Stomach (tissue), 9 donors: ENCODE results near the gene METAP2. TPM values are rescaled to one million over a fixed set of nuclear protein-coding genes. Genes with fewer than 3 reads are reported as not detected.
"Not testable (repeated sequence)": the region's sequence is repeated elsewhere in the genome, so short reads cannot be mapped to it uniquely, and the experiment has no call there.

ENCODE experiments used
- DNase-seq, 2 donors: peaks; one replicate each; pipeline versions ENCODE4 v3.0.0 to v3.0.0-alpha.2; 2013 to 2019
- H3K27ac ChIP-seq, 5 donors: fragments of 200-600 bp in 4 of 5; sonication (generic) in 4 of 5; one replicate each; pipeline ENCODE4 v1.5.1; 2013 to 2019; ENCODE audit warnings: mild to moderate bottlenecking in 1 of 5, moderate library complexity in 1 of 5
- H3K27me3 ChIP-seq, 3 donors: fragments of 200-600 bp; sonication (generic); one replicate each; pipeline ENCODE4 v1.5.1; 2017 to 2019; ENCODE audit warnings: mixed run types in 1 of 3
- H3K36me3 ChIP-seq, 4 donors: fragments of 200-600 bp; sonication (generic); 1 replicate in 3 of 4; 2 replicates in 1 of 4; pipeline ENCODE4 v1.5.1; 2016 to 2019
- H3K4me1 ChIP-seq, 4 donors: fragments of 200-600 bp; sonication (generic); one replicate each; pipeline ENCODE4 v1.5.1; 2016 to 2019
- H3K4me3 ChIP-seq, 4 donors: fragments of 200-600 bp; sonication (generic) in 3 of 4; one replicate each; pipeline ENCODE4 v1.5.1; 2016 to 2019; ENCODE audit warnings: mild to moderate bottlenecking in 1 of 4
- H3K9me3 ChIP-seq, 4 donors: fragments of 200-600 bp; sonication (generic); one replicate each; pipeline ENCODE4 v1.5.1; 2016 to 2019
- CTCF ChIP-seq, 7 experiments: fragments of 450-650 bp in 4 of 7; fragments of 200-600 bp in 3 of 7; sonication (generic) in 3 of 7; IDR thresholded peaks; one replicate each; pipeline ENCODE4 v1.5.1; 2016 to 2019; ENCODE audit warnings: antibody characterized with exemption in 7 of 7, control low read depth in 2 of 7, mild to moderate bottlenecking in 1 of 7
- EP300 ChIP-seq: sonication (generic); formaldehyde crosslinking; IDR thresholded peaks from one replicate; pipeline ENCODE4 v1.6.1; 2017; ENCODE audit warnings: antibody characterized with exemption
- POLR2A ChIP-seq, 4 donors: fragments of 450-650 bp; IDR thresholded peaks; one replicate each; pipeline ENCODE4 v1.6.1; 2016; ENCODE audit warnings: antibody characterized with exemption in 4 of 4, control low read depth in 2 of 4, mild to moderate bottlenecking in 1 of 4, moderate library complexity in 1 of 4
- POLR2AphosphoS5 ChIP-seq, 3 donors: sonication (generic); formaldehyde crosslinking; IDR thresholded peaks; one replicate each; pipeline ENCODE4 v1.6.1; 2016; ENCODE audit warnings: antibody characterized with exemption in 3 of 3
- WGBS, 5 donors: extraction: QIAGEN DNeasy Blood & Tissue Kit in 3 of 5; methylation state at CpG; one replicate each; pipeline versions ENCODE4 v1.1.5 to v1.1.7; 2013 to 2018; 5-methylcytosine and 5-hydroxymethylcytosine counted together
- intact Hi-C: fragments of 100-400 bp; cut with DNase I; formaldehyde crosslinking; loops from one replicate; pipeline ENCODE4 v1.15.1; 2023; ENCODE audit warnings: low total_unique reads
- polyA plus RNA-seq, 3 donors: library from polyadenylated mRNA; stranded (reverse); fragments of 200-250 nt; gene quantifications; one replicate each; pipeline ENCODE4 v1.2.3, GENCODE V29; 2013
- total RNA-seq, 5 donors: library from RNA; depleted of rRNA; stranded (reverse); fragments of >200 nt; gene quantifications; one replicate each; pipeline versions ENCODE4 v1.1.0 to v1.2.3, GENCODE V29; 2014 to 2016
- donor health status: healthy with polysubstance abuse.
- donor health status: Bipolar disorder and iron deficiency.
- donor health status: healthy.

Gene METAP2
- total and polyA plus RNA-seq, 8 donors: 14.0 to 111 (median 43.6) TPM

GRCh38 chr12:95457605-95458004 is 16.3 kb upstream of the METAP2 start:
- Histone ChIP-seq H3K9me3 (peaks cover 12 to 30% (median 25%) of the 10 kb centered on the region in 4 donors), H3K4me1 (peaks cover 0 to 12% (median 0%) of the 10 kb centered on the region in 4 donors)
- H3K27me3 ChIP-seq, H3K27ac ChIP-seq, H3K36me3 ChIP-seq, H3K4me3 ChIP-seq, DNase-seq, intact Hi-C loops: not testable (repeated sequence)
- 82 to 87% (median 84%) methylated on average over 8 of the region's 8 CpGs for WGBS, 5 donors

- peaks cover 0 to 12% (median 0%) of the 10 kb centered on the region in 4 donors for H3K4me1 ChIP-seq
- H3K27ac ChIP-seq: no peak overlapping the region
- H3K4me3 ChIP-seq: no peak overlapping the region
- intact Hi-C loops: no loop called here
- TF ChIP-seq POLR2A (IDR thresholded peaks at IDR 0.05): no peak
- TF ChIP-seq EP300: no peak
- no peak for TF ChIP-seq POLR2AphosphoS5 (IDR thresholded peaks at IDR 0.05)
- no peak for TF ChIP-seq CTCF (IDR thresholded peaks at IDR 0.05)
- DNase-seq: no peak
- WGBS, 5 donors: 51 to 67% (median 57%) methylated on average over 2 of the region's 2 CpGs
- no peaks in the 10 kb centered on the region for H3K27me3 ChIP-seq
- peaks cover 12 to 30% (median 25%) of the 10 kb centered on the region in 4 donors for H3K9me3 ChIP-seq
- no peaks in the 10 kb centered on the region for H3K36me3 ChIP-seq
These were observed 15.2 kb upstream of the METAP2 start for GRCh38 chr12:95458761-95459160.

GRCh38 chr12:95459310-95459709 is 14.6 kb upstream of the METAP2 start:
- Histone ChIP-seq H3K4me1 (peaks cover 0 to 9% (median 0%) of the 10 kb centered on the region in 4 donors), H3K36me3 (no peaks in the 10 kb centered on the region), H3K9me3 (peaks cover 12 to 30% (median 25%) of the 10 kb centered on the region in 4 donors), H3K27me3 (no peaks in the 10 kb centered on the region), H3K4me3 (no peak overlapping the region), H3K27ac (no peak overlapping the region)
- TF ChIP-seq CTCF (IDR thresholded peaks at IDR 0.05): no peak
- no peak for TF ChIP-seq POLR2A (IDR thresholded peaks at IDR 0.05)
- TF ChIP-seq EP300: no peak
- no peak for DNase-seq
- WGBS, 5 donors: 83 to 96% (median 92%) methylated on average over 3 of the region's 3 CpGs
- intact Hi-C loops: no loop called here

GRCh38 chr12:95460105-95460504 is 13.8 kb upstream of the METAP2 start:
- WGBS, 5 donors: 72 to 94% (median 89%) methylated on average over 1 of the region's 1 CpG

More at GRCh38 chr12:95460105-95460504, 13.8 kb upstream of the METAP2 start:
- DNase-seq: no peak
- intact Hi-C loops: no loop called here
- no peaks in the 10 kb centered on the region for H3K36me3 ChIP-seq
- TF ChIP-seq CTCF (IDR thresholded peaks at IDR 0.05) (no peak), POLR2A (IDR thresholded peaks at IDR 0.05) (no peak), POLR2AphosphoS5 (IDR thresholded peaks at IDR 0.05) (no peak), EP300 (no peak)
- peaks cover 12 to 30% (median 25%) of the 10 kb centered on the region in 4 donors for H3K9me3 ChIP-seq
- H3K4me1 ChIP-seq: peaks cover 0 to 1% (median 0%) of the 10 kb centered on the region in 4 donors
- H3K4me3 ChIP-seq: no peak overlapping the region
- no peak overlapping the region for H3K27ac ChIP-seq
- no peaks in the 10 kb centered on the region for H3K27me3 ChIP-seq
